Left lung (tissue), 10 donors: ENCODE measurements around the gene SDK1. TPM values are rescaled to one million over a fixed set of nuclear protein-coding genes. Genes with fewer than 3 reads are reported as not detected.

Experiments
- ATAC-seq: fragments of 200-7000 bp; cut with Tn5 transposase; one replicate; pipeline ENCODE4 v1.9.1; 2020; ENCODE audit warnings: moderate library complexity
- DNase-seq, 4 donors: peaks; one replicate each; pipeline ENCODE4 v3.0.0-alpha.2; 2013 to 2020
- H3K27ac ChIP-seq, 2 donors: fragments of 200-600 bp; sonication (generic) in 1 of 2; one replicate each; pipeline versions ENCODE4 v1.5.0 to v1.8.0; 2020 to 2021
- H3K27me3 ChIP-seq, 2 donors: fragments of 200-600 bp; sonication (generic) in 1 of 2; one replicate each; pipeline versions ENCODE4 v1.5.0 to v1.8.0; 2020 to 2021
- H3K36me3 ChIP-seq, 2 donors: fragments of 200-600 bp; sonication (generic) in 1 of 2; one replicate each; pipeline versions ENCODE4 v1.5.0 to v1.8.0; 2020 to 2021
- H3K4me1 ChIP-seq, 2 donors: fragments of 200-600 bp; one replicate each; pipeline ENCODE4 v1.8.0; 2021
- H3K4me3 ChIP-seq, 2 donors: fragments of 200-600 bp; sonication (generic) in 1 of 2; one replicate each; pipeline versions ENCODE4 v1.5.0 to v1.8.0; 2020 to 2021; ENCODE audit warnings: mild to moderate bottlenecking in 1 of 2
- H3K9me3 ChIP-seq, 2 donors: fragments of 200-600 bp; sonication (generic) in 1 of 2; one replicate each; pipeline versions ENCODE4 v1.5.0 to v1.8.0; 2020 to 2021
- CTCF ChIP-seq, 2 donors: fragments of 200-600 bp; sonication (generic) in 1 of 2; IDR thresholded peaks; one replicate each; pipeline versions ENCODE4 v1.5.0 to v1.8.0; 2021; ENCODE audit warnings: antibody characterized with exemption in 2 of 2
- intact Hi-C, 2 donors: fragments of 100-400 bp; cut with DNase I; formaldehyde crosslinking; loops; one replicate each; pipeline versions ENCODE4 v1.11.2 to v1.14.2; 2022
- polyA plus RNA-seq, 6 donors: library from polyadenylated mRNA; unstranded; fragments of 120-200 nt; gene quantifications; one replicate each; pipeline ENCODE4 v1.2.1, GENCODE V29; 2013; ENCODE audit not compliant: insufficient read length in 6 of 6
- total RNA-seq, 2 donors: library from RNA; stranded (reverse); fragmentation: NEBNext Ultra II Directional; extraction: Animal tissue kit (Norgen Biotek cat#: 25700); gene quantifications; one replicate each; pipeline ENCODE4 v1.2.1, GENCODE V29; 2021
- donor health status: DM: no; HTN: yes; CAD: no.
- donor health status: DM: no; HTN: no; CAD: no.

SDK1 gene
- total and polyA plus RNA-seq, 8 donors: 5.5 to 17.6 (median 13.0) TPM

DNA sequence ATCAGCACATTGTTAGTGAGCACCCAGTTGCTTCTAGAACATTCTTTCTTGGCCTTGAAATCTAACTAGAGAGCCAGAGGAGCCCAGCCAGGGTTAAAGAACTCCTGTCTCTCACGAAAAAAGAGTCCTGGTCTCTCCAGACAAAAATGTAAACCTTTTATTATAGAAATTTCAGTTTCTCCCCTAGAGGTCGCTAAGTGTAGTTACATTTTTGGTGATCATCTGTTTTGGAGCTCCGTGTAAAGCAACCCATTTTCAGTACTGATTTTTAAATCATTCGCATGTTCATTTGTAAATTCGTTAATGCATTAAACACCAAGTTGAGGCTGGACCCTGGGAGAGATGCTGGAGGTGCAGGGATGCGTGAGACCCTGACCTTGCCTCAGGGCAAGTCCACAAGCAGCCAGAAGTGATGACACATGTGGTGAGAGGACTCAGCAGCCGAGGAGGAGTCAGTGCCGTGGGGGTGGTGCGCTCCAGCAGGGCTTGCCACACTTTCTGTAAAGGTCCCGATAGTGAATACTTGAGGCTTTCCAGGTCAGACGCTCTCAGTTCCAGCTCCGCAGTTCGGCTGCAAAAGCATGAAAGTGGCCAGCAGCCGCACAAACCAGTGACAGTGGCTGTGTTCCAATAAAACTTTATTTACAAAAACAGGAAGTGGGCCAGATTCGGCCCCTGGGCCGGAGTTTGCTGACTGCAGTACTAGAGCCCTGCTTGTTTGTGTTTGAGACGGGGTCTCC lies 802.5 kb downstream of the SDK1 start:
- intact Hi-C loops: no loop called here
- H3K36me3 ChIP-seq: no peaks in the 10 kb centered on the region
- H3K4me3 ChIP-seq: no peak overlapping the region
- H3K27me3 ChIP-seq: no peaks in the 10 kb centered on the region
- no peak for DNase-seq
- H3K4me1 ChIP-seq: no peaks in the 10 kb centered on the region
- no peaks in the 10 kb centered on the region for H3K9me3 ChIP-seq
- ATAC-seq: no peak
- H3K27ac ChIP-seq: no peak overlapping the region
- no peak for TF ChIP-seq CTCF (IDR thresholded peaks at IDR 0.05)

- TF ChIP-seq CTCF (IDR thresholded peaks at IDR 0.05): no peak
- ATAC-seq: no peak
- H3K9me3 ChIP-seq: no peaks in the 10 kb centered on the region
- H3K4me3 ChIP-seq: no peak overlapping the region
- intact Hi-C loops: no loop called here
- no peaks in the 10 kb centered on the region for H3K27me3 ChIP-seq
- H3K27ac ChIP-seq: no peak overlapping the region
- no peaks in the 10 kb centered on the region for H3K4me1 ChIP-seq
- DNase-seq: no peak
- H3K36me3 ChIP-seq: no peaks in the 10 kb centered on the region
These were observed 806.8 kb downstream of the SDK1 start for GRCh38 chr7:4107839-4108238.

GRCh38 chr7:4108951-4109350 lies 807.9 kb downstream of the SDK1 start:
- DNase-seq (no peak), ATAC-seq (no peak)
- Histone ChIP-seq H3K9me3 (no peaks in the 10 kb centered on the region), H3K4me3 (no peak overlapping the region), H3K36me3 (no peaks in the 10 kb centered on the region), H3K27me3 (no peaks in the 10 kb centered on the region), H3K27ac (no peak overlapping the region), H3K4me1 (no peaks in the 10 kb centered on the region)
- intact Hi-C loops: no loop called here
- TF ChIP-seq CTCF (IDR thresholded peaks at IDR 0.05): no peak

DNA sequence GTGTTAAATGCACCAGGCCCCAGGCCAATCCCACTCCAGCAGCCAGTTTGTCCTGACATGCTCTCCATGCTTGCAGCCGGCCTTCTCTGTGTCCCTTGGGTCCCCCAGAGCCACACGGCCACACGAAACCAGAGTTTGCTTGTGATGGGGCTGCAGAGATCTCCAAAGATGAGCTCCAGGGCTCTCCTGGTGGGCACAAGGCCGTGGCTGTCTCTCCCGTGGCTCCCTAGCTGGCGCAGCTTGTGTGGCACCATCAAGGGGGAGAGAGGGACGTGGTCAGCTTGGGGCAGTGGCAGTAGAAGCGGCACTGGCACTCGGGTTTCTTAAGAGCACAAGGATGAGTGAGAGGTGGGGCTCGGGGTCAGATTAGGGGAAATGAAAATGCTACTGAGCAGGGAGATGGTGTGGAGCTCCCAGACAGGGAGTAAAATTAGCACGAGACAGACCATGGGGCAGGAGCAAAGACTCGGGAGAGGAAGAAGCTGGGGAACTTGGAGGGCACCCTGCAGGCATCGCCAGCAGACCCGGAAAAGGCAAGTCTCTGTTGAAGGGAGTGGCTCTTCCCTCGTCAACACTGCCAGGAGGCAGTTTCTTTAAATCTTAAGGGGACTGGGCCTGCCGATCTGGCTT lies 808.5 kb downstream of the SDK1 start:
- Histone ChIP-seq H3K4me3 (no peak overlapping the region), H3K36me3 (no peaks in the 10 kb centered on the region), H3K4me1 (no peaks in the 10 kb centered on the region), H3K27me3 (no peaks in the 10 kb centered on the region), H3K9me3 (peaks cover 0 to 2% of the 10 kb centered on the region in 2 donors), H3K27ac (no peak overlapping the region)
- ATAC-seq: no peak
- no peak for TF ChIP-seq CTCF (IDR thresholded peaks at IDR 0.05)
- DNase-seq: no peak
- intact Hi-C loops: no loop called here

GRCh38 chr7:4110438-4110837 lies 809.4 kb downstream of the SDK1 start:
- ATAC-seq (no peak), DNase-seq (no peak)
- Histone ChIP-seq H3K27ac (no peak overlapping the region), H3K4me1 (no peaks in the 10 kb centered on the region), H3K27me3 (no peaks in the 10 kb centered on the region), H3K9me3 (peaks cover 0 to 4% of the 10 kb centered on the region in 2 donors), H3K36me3 (no peaks in the 10 kb centered on the region), H3K4me3 (no peak overlapping the region)
- intact Hi-C loops: no loop called here
- no peak for TF ChIP-seq CTCF (IDR thresholded peaks at IDR 0.05)
